Uterus (tissue), 2 donors: ENCODE data around the gene UST.

Source experiments
- POLR2A ChIP-seq, 2 donors: fragments of 450-650 bp; IDR thresholded peaks; one replicate each; pipeline ENCODE4 v1.6.1; 2016; ENCODE audit warnings: antibody characterized with exemption in 2 of 2, mild to moderate bottlenecking in 1 of 2, moderate library complexity in 1 of 2
- TF ChIP-seq, protein P1 (sequence below), 4 experiments: fragments of 200-600 bp in 2 of 4; fragments of 450-650 bp in 2 of 4; sonication (generic) in 2 of 4; IDR thresholded peaks; one replicate each; pipeline ENCODE4 v1.5.1; 2016 to 2019; ENCODE audit warnings: antibody characterized with exemption in 4 of 4, mild to moderate bottlenecking in 2 of 4, moderate library complexity in 1 of 4

DNA sequence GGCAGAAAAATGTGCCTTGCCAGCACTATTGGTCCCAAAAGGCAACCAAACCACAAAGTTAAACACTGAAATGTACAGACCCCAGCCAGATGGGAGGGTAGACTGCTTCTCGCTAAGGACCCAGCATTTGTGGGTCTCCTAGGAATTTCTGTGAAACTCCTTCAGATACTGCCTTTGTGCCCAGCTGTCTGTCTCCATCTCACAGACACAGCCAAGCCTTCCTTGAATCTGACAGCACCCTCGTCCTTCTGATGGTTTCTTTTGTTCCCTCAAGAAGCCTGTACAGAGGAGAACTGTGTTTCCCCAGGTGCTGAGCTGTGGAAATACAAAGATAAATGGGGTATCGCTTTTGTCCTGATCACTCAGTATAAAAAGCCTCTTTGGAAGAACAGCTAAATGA lies 316.6 kb downstream of the UST start:
- TF ChIP-seq, protein P1, sequence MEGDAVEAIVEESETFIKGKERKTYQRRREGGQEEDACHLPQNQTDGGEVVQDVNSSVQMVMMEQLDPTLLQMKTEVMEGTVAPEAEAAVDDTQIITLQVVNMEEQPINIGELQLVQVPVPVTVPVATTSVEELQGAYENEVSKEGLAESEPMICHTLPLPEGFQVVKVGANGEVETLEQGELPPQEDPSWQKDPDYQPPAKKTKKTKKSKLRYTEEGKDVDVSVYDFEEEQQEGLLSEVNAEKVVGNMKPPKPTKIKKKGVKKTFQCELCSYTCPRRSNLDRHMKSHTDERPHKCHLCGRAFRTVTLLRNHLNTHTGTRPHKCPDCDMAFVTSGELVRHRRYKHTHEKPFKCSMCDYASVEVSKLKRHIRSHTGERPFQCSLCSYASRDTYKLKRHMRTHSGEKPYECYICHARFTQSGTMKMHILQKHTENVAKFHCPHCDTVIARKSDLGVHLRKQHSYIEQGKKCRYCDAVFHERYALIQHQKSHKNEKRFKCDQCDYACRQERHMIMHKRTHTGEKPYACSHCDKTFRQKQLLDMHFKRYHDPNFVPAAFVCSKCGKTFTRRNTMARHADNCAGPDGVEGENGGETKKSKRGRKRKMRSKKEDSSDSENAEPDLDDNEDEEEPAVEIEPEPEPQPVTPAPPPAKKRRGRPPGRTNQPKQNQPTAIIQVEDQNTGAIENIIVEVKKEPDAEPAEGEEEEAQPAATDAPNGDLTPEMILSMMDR (IDR thresholded peaks at IDR 0.05) = no peak
- TF ChIP-seq POLR2A (IDR thresholded peaks at IDR 0.05) = no peak
